Stimulated activated CD8-positive, alpha-beta memory T cell treated with anti-CD3 and anti-CD28 coated beads, Interleukin-4, amount 100 ng/mL, for 1 hour (primary cell): ENCODE measurements around the gene DPP8.
"Not testable (repeated sequence)": the region's sequence is repeated elsewhere in the genome, so short reads cannot be mapped to it uniquely, and the experiment has no call there.

ENCODE experiments used
- DNase-seq, 2 donors: peaks; one replicate each; pipeline ENCODE4 v3.0.0-alpha.2; 2020; ENCODE audit warnings: low read depth in 2 of 2, low spot score in 1 of 2

Gene DPP8

GRCh38 chr15:65516997-65517865 lies at the start of gene DPP8:
Gene DPP8 (minus strand): TSS chr15:65517689. CDS start chr15:65512553, 5,136 bp downstream.
- peak; percentile 83 to 91 for DNase-seq

- no peak for DNase-seq
Observed at GRCh38 chr15:65561934-65562333, 44.4 kb upstream of the DPP8 start.

DNA sequence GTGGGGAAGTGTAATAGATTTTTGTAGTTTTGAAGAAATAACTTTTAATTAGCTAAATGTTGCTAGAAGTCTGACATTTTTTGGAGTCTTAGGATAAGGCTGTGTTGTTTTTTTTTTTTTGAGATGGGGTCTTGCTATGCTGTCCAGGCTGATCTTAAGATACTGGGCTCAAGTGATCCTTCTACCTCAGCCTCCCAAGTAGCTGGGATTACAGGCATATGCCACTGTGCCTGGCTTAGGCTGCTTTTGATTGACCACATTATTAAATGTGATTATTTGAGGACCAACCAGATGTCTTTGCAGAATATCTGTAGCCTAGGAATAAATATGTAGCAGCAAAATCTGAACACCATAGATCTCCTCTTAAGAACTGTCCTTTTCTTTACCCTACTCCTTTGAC lies 42.5 kb upstream of the DPP8 start:
- DNase-seq = no peak

DNA sequence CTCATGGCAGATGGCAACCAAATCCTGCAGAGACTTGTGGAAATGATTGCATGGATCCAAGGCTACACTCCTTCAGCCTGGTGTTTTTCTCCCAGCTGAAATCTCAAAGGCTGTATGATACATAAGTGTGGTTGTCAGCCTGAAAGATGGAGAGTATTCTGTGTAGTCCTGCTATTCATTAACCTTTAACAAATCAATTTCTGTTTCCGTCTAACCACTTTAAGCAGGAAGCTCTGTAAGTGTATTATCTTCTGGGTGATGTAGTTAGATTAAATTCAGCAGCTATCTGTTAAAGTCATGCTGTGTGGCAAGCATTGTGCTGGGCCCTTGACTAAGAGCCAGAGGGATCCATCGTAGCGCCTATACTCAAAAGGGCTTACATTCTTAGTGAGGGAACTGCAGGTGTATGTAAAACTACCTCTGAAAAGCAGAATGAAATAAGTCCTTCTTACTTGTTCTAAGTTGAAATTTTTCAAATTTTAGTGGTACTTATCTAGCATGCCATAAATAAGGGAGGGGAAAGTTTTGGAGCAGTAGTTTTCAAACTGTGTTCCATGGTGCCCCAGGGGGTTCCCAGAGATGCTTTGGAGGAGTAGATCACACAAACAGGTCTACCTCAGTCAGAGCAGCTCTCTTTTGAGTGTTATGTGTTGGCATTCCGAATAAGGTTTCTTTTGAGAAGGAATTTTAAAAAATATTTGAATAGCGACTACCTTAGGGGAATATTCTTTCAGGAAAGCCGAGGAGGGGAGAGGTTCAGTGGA lies 41.7 kb upstream of the DPP8 start:
- DNase-seq = no peak

GRCh38 chr15:65558336-65558735 lies 40.8 kb upstream of the DPP8 start:
- no peak for DNase-seq

- no peak for DNase-seq
Observed at GRCh38 chr15:65556622-65557021, 39.1 kb upstream of the DPP8 start.

- no peak for DNase-seq
Observed at GRCh38 chr15:65553691-65554090, 36.2 kb upstream of the DPP8 start.

GRCh38 chr15:65552851-65553250 lies 35.4 kb upstream of the DPP8 start:
- DNase-seq = not testable (repeated sequence)

DNA sequence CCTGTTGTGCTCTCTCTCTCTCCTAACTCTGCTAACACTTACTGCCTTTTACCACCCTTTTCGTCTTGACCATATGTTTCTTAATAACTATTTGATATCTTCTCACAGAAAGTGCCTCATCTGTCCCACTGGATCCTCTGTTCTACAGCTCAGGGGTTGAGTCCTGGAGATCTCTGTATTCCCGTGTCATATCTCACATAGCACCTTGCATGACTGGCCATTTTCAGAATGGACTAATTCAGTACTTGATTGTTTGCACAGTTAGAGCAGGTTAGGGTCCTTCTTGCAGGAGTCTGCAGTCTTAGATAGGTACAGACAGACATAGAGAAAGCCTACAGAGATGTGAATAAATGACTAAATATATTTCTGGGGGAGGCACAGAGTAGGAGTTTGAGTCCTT lies 33.7 kb upstream of the DPP8 start:
- DNase-seq = no peak

- DNase-seq = no peak
Observed at GRCh38 chr15:65550681-65551098, 33.2 kb upstream of the DPP8 start.

GRCh38 chr15:65549288-65549687 lies 31.8 kb upstream of the DPP8 start:
- DNase-seq = not testable (repeated sequence)

DNA sequence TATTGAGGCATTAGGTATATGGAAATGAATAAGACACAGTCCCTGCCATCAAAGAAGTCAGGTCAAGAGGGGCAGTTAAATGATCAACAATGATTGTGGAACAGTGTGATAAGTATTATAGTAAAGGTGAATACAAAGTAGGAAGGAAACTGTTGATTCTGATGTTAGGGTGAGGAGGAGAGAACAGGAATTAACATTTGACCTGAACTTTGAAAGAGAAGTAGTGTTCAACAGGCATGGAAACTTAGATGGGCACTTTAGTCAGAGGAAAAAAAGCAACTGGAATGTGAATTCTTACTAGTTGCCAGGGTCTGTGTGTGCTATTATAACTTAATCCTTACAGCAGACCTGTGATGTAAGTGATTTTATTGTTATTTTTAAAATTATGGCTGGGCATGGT lies 30.4 kb upstream of the DPP8 start:
- no peak for DNase-seq

GRCh38 chr15:65541231-65541820 lies 23.8 kb upstream of the DPP8 start:
- no peak for DNase-seq

- no peak for DNase-seq
Observed at GRCh38 chr15:65540314-65540713, 22.8 kb upstream of the DPP8 start.

DNA sequence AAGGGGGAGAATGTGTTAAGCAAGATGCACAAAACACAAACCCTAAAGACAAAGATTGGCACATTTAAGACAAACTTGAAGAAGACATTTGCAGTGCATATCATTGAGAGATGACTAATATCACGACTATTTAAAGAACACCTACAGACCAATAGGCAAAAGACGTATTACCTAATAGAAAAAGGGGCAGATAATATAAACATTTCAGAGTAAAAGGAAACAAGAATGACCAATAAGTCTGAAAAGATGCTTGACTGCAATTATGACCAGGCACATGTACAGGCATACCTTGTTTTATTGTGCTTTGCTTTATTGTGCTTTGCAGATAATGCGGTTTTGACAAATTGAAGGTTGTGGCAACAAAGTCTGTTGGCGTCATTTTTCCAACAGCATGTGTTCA lies 17.7 kb upstream of the DPP8 start:
- no peak for DNase-seq

DNA sequence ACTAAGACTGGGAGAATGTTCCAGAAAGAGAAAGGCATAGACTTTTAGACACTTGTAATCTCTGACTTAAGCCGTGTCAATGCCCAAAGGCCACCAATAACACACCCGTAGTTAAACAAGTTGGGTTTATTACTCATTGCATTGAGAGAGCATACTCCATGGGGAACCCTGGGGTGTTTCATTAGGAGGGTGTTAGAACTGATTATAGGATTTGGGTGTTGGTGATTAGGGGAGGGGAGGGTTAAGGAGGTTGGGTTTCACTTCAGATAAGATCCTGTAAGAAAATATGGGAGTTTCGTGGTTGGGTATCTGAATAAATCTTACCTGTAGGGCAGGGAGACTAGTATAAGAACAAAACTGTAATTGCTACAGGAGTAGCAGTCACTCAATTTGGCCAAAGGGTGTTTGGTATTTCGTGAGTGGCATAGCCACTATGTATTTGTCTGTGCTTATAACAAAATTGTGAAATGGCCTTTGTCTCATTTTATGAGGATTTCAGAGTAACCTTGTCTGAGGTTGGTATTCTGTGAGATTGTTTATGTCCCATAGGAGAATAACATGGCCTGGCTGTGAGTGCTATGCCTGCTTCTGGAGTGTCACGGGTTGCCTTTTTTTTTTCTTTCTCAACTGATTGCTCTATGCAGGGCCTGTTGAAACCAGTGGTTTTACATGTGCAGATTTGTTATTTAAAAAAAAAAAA lies 15.7 kb upstream of the DPP8 start:
- no peak for DNase-seq

- no peak for DNase-seq
Observed at GRCh38 chr15:65532738-65533051, 15.2 kb upstream of the DPP8 start.

DNA sequence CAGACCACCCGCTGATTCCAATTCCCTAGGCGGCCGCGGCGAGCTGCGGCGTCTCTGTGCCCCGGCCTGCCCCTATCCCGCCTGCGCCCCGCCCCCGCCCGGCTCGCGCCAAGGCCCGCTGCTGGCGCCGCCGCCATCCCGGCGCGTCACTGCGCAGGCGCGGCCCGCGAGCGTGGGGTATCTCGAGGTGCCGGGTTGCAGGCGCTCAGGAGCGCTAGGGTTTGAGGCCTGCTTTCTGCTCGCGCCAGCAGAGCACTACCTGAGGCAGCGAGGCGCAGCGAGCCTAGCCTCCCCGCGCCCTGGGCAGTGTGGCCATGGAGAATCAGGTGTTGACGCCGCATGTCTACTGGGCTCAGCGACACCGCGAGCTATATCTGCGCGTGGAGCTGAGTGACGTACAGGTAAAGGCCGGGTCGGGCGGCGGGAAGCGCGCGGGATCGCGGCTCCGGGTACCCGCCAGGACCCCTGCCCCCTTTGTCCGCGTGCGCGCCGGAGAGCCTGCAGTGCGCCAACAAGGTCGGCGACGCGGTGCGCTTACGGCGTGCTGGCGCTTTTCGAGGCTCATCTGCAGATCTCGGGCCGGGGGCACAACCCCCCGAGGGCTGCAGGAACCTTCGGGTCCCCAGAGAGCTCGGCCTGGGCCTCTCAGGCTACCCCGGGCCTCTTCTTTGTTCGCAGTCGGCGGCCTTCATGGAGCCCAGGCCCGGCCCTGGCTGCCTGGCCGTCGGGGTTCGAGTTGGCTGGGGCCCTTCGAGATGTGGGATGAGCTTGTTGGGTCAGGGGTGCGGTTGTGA lies 13.0 kb upstream of the DPP8 start, which contains the start of gene HACD3:
Gene HACD3 (plus strand): TSS at position 146 of the 794 bp plus-strand sequence. CDS start 169 bp downstream, at position 315.
- peak; percentile 71 to 82 for DNase-seq

DNA sequence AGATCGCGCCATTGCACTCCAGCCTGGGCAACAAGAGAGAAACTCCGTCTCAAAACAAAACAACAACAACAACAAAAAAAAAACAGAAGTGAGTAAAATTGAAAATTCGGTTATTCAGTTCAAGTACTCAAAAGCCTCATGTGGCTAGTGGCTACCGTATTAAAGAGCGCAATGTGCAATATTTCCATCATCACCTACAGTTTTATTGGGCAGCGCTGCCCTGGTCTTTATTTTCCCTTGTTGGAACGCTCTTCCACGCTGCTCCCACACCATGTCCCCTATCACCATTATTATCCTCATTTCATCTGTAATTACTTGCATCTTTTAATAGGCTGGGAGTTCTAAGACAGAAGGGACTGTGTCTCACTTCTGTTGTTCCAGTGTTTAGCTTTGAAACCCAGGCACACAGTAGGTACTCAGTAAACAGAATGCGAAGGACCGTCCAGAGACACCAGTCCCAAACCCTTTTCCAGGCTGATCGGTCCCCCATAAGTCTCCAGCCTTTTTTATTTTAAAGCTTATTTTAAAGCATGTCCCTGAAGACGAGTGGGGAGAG lies 12.4 kb upstream of the DPP8 start:
- no peak for DNase-seq

DNA sequence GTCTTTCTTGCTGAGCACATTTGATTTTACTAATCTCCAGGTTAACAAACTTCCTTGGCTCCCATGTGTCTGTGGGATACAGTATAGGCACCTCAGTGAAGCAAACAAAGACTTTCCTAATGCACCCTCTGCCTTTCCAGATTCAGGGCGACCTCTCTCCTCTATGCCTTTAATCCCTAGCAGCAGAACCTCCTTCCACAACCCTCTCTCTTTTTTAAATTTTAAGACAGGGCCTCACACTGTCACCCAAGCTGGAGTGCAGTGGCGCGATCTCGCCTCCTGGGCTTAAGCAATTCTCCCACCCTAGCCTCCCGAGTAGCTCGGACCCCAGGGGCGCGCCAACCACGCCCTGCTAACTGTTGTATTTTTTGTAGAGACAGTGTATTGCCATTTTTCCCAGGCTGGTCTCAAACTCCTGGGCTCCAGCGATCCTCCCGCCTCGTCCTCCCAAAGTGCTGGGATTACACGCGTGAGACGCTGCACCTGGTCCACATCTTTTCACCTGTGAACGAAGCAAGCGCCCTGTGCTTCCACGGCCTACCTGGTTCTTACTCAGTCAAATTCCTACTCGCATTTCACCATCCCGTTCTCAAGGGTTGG lies 11.1 kb upstream of the DPP8 start:
- DNase-seq = no peak
